ENCODE measurements around the gene TAGLN.

The TAGLN gene

GRCh38 chr11:117175104-117175503 is 24.1 kb upstream of the TAGLN start:
- in situ Hi-C loops (cut with MboI; ENCODE audit: low sequenced_read_pairs, unreplicated experiment), result no loop called here
- DNase-seq (ENCODE audit: low spot score), result no peak
- TF ChIP-seq CTCF (IDR thresholded peaks at IDR 0.05; ENCODE audit: borderline replicate concordance, control extremely low read depth, extremely low read depth, insufficient read depth, missing control alignments), result no peak

- no peak for TF ChIP-seq CTCF (IDR thresholded peaks at IDR 0.05; ENCODE audit: borderline replicate concordance, control extremely low read depth, extremely low read depth, insufficient read depth, missing control alignments)
- in situ Hi-C loops (cut with MboI; ENCODE audit: low sequenced_read_pairs, unreplicated experiment), result no loop called here
- DNase-seq (ENCODE audit: low spot score), result no peak
Observed at GRCh38 chr11:117175781-117176180, 23.4 kb upstream of the TAGLN start.

- no peak for DNase-seq (ENCODE audit: low spot score)
Observed at GRCh38 chr11:117176186-117176585, 23.0 kb upstream of the TAGLN start.

GRCh38 chr11:117177534-117178209 is 21.5 kb upstream of the TAGLN start:
- in situ Hi-C loops (cut with MboI; ENCODE audit: low sequenced_read_pairs, unreplicated experiment), result no loop called here
- no peak for TF ChIP-seq CTCF (IDR thresholded peaks at IDR 0.05; ENCODE audit: borderline replicate concordance, control extremely low read depth, extremely low read depth, insufficient read depth, missing control alignments)
- no peak for DNase-seq (ENCODE audit: low spot score)

More at GRCh38 chr11:117176186-117176585, 23.0 kb upstream of the TAGLN start:
- no peak for TF ChIP-seq CTCF (IDR thresholded peaks at IDR 0.05; ENCODE audit: borderline replicate concordance, control extremely low read depth, extremely low read depth, insufficient read depth, missing control alignments)
- in situ Hi-C loops (cut with MboI; ENCODE audit: low sequenced_read_pairs, unreplicated experiment), result no loop called here

- DNase-seq (ENCODE audit: low spot score), result peak; percentile 93
- in situ Hi-C loops (cut with MboI; ENCODE audit: low sequenced_read_pairs, unreplicated experiment), result no loop called here
- no peak for TF ChIP-seq CTCF (IDR thresholded peaks at IDR 0.05; ENCODE audit: borderline replicate concordance, control extremely low read depth, extremely low read depth, insufficient read depth, missing control alignments)
Observed at GRCh38 chr11:117178210-117179034, 20.7 kb upstream of the TAGLN start, which contains the start of gene SIDT2. SIDT2 (plus strand) TSS chr11:117178743; CDS start chr11:117179264, 521 bp downstream.

GRCh38 chr11:117179048-117179999 is 19.8 kb upstream of the TAGLN start:
- peak; percentile 65 for DNase-seq (ENCODE audit: low spot score)
- TF ChIP-seq CTCF (IDR thresholded peaks at IDR 0.05; ENCODE audit: borderline replicate concordance, control extremely low read depth, extremely low read depth, insufficient read depth, missing control alignments), result no peak
- in situ Hi-C loops (cut with MboI; ENCODE audit: low sequenced_read_pairs, unreplicated experiment), result no loop called here
